Left ventricle myocardium superior (tissue), 1 donor: ENCODE data around the gene CNRIP1. TPM values are rescaled to one million over a fixed set of nuclear protein-coding genes. Genes with fewer than 3 reads are reported as not detected.

ENCODE experiments used
- ATAC-seq: fragments of 200-7000 bp; cut with Tn5 transposase; one replicate; pipeline ENCODE4 v1.9.1; 2020; ENCODE audit warnings: mild to moderate bottlenecking, moderate library complexity
- DNase-seq: peaks from one replicate; pipeline ENCODE4 v3.0.0-alpha.2; 2020
- intact Hi-C: fragments of 100-400 bp; cut with micrococcal nuclease; formaldehyde crosslinking; loops from one replicate; pipeline ENCODE4 v1.11.0; 2022
- total RNA-seq: library from RNA; stranded (reverse); fragmentation: NEBNext Ultra II Directional; extraction: Animal tissue kit (Norgen Biotek cat#: 25700); gene quantifications from one replicate; pipeline ENCODE4 v1.2.1, GENCODE V29; 2021
- donor health status: DM: no; HTN: yes; CAD: no; lungs with severe emphysema.

The CNRIP1 gene
- total RNA-seq, 1 donor from 2014 or later, result 11.1 TPM

GRCh38 chr2:68295516-68295915 is 24.2 kb downstream of the CNRIP1 start:
- intact Hi-C loops, result no loop called here
- ATAC-seq, result no peak
- DNase-seq, result no peak

DNA sequence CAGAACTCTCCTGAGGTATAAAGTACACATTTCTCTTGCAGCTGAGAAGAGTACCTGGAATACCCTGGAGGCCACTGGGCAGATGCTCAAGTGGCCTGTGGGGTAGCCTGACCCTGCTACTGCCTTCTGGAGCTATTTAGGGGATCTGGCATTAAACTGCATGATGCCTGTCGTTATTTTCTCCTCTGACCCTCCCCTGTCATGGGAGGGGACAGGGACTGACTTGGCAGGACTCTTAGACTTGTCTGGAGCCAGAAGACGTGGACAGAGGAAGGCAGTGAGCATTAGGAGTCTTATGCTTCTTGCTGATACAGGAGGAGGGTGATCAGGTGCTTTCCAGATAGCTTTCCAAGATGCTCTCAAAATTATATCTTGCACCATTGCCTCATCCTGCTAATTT is 24.8 kb downstream of the CNRIP1 start:
- DNase-seq, result no peak
- intact Hi-C loops, result no loop called here
- no peak for ATAC-seq

DNA sequence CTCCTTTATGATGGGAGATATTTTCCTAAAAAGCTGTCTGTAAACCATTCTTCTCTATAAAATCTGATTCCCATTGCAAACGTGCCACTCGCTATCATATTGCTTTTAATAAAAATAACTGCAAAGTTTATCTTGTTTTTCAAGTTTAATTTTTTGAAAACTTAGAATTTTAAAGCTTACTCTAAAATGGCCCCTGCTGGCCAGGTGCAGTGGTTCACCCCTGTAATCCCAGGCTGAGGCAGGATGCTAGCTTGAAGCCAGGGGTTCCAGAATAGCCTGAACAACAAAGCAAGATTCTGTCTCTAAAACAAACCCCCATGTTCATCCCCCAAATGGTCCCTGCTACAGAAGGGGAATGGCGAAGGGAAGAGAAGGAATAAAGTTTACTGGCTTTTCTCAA is 25.6 kb downstream of the CNRIP1 start:
- intact Hi-C loops, result no loop called here
- no peak for DNase-seq
- no peak for ATAC-seq

DNA sequence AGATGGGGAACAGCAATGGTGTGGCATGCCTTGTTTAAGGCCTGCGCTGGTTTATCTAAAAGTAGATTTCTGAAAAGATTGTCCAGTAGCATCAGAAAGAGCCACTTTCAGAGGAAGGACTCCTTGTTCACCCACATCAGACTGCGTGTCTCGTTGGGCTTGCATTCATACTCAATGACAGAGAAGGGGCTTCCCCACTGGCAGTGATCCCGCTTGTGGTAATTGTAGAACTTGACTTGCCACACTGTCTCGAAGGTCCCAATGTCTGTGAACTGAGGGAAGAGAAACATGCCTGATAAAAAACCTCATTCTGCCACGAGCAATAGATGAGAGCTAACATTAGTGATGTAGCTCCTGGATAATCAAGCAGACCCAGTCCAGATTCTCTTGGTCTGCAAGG is 26.0 kb downstream of the CNRIP1 start:
- intact Hi-C loops, result no loop called here
- no peak for DNase-seq

DNA sequence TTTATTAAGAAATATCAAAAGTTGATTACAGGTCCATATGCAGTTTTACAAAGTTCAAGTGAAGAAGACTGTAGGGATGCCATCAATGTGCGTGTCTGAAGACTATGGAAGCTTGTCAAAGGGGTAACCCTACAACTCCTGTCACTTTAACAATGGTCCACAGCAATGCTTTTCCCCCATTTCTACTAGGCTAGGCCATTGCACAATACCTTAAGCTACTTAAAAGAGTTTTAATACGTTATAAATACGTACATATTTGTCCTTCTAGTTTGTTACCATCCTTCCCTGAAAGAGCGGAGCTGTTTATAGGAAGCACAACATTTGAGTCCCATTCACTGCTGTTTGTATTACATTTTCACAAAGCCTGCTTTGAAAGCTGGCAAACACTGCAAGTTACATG is 26.7 kb downstream of the CNRIP1 start:
- ATAC-seq, result no peak

More for the DNA sequence above, 26.0 kb downstream of the CNRIP1 start:
- ATAC-seq, result no peak

GRCh38 chr2:68292108-68292710 is 27.5 kb downstream of the CNRIP1 start:
- DNase-seq (no peak), ATAC-seq (peak; percentile 21)
- intact Hi-C loops, result no loop called here

More for the DNA sequence above, 26.7 kb downstream of the CNRIP1 start:
- intact Hi-C loops, result no loop called here
- DNase-seq, result no peak

- intact Hi-C loops, result no loop called here
- ATAC-seq (peak; percentile 12), DNase-seq (no peak)
Observed at GRCh38 chr2:68291314-68291713, 28.4 kb downstream of the CNRIP1 start.

GRCh38 chr2:68290901-68291300 is 28.8 kb downstream of the CNRIP1 start:
- ATAC-seq (peak; percentile 95), DNase-seq (no peak)
- intact Hi-C loops, result no loop called here

DNA sequence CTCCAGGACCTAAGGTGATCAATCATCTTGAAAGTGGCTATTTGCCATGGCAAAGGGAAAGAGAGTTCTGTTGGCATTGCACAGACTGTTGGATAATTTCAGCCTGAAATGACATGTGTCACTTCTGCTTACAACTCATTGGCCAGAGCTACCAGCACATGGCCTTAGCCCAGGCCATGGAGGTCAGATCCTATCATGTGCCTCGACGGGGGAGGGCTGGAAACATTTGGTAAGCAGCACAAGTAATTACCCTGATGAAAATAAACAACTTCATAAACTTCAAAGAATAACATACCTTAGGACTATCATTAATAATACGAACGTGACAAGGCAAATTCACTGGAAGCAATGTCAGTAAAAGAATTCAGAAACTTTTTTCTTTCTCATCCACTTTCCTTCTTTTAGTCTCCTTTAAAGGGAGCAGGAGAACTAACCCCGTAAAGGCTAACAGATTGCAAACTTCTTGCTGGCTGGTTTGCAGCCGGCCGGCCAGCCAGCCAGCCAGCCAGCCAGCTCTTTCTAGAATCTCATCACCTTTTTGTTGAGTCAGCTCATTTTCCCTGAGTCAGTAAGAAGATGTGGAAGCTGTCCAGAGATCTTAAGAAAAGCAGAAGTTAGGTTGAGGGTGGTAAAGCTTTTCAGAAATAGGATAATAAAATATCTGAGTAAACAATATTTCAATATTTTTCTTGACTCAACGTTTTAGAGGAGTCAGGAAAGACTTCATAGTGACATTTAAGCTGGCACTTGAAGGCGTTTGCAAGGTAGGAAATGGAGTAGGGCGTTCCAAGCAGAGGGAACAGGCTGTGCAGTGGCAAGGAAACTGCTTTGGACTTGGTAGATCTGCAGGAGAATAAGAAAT is 31.9 kb downstream of the CNRIP1 start:
- intact Hi-C loops, result no loop called here
- DNase-seq, result peak; percentile 64
- peak; percentile 44 for ATAC-seq

GRCh38 chr2:68284896-68285295 is 34.9 kb downstream of the CNRIP1 start:
- DNase-seq, result peak; percentile 71
- intact Hi-C loops, result loop anchor here (5.0 kb wide), 1 partner anchor 163 kb away; no protein-coding TSS in a partner anchor

GRCh38 chr2:68283419-68283812 is 36.3 kb downstream of the CNRIP1 start:
- intact Hi-C loops, result loop anchor here (5.0 kb wide), 1 partner anchor 161 kb away; no protein-coding TSS in a partner anchor
- ATAC-seq, result no peak
- DNase-seq, result no peak

More at GRCh38 chr2:68284896-68285295, 34.9 kb downstream of the CNRIP1 start:
- ATAC-seq, result peak; percentile 89

DNA sequence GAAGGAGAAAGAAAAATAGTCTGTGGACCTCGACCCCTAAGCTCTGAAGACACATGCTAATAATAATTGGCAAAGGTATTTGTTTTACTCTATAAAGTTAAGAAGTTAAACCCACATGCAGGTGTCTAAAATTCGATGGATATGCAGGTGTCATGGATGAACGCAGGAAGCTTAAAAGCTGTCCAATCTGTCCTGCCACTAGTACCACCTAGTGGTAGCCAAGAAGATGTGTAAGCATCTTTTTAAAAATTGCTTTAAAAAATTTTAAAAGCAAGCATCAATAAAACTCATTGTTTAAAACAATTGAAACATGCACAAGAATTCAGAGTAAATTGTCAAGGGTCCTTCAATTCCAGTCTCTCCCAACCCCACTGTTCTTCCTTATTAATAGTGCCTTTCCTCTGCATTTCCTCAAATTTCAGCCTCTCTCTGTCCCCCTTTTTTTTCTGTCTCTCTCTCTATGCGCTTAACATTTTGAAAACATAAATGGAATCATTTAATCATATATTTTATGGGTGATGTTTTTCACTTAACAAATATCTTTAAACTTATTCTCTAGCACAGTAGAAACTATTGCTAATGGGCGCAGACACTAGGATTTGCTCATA is 36.8 kb downstream of the CNRIP1 start:
- no peak for ATAC-seq
- intact Hi-C loops, result loop anchor here (5.0 kb wide), 1 partner anchor 161 kb away; no protein-coding TSS in a partner anchor
- DNase-seq, result no peak

GRCh38 chr2:68280796-68281195 is 39.0 kb downstream of the CNRIP1 start:
- ATAC-seq (no peak), DNase-seq (no peak)
- intact Hi-C loops, result loop anchor here (5.0 kb wide), 1 partner anchor 158 kb away; no protein-coding TSS in a partner anchor

- intact Hi-C loops, result loop anchor here (5.0 kb wide), 1 partner anchor 158 kb away; no protein-coding TSS in a partner anchor
- DNase-seq (no peak), ATAC-seq (no peak)
Observed at GRCh38 chr2:68280348-68280747, 39.4 kb downstream of the CNRIP1 start.

GRCh38 chr2:68279691-68280090 is 40.1 kb downstream of the CNRIP1 start:
- no peak for DNase-seq
- ATAC-seq, result no peak
- intact Hi-C loops, result loop anchor here (5.0 kb wide), 1 partner anchor 157 kb away; no protein-coding TSS in a partner anchor

GRCh38 chr2:68278169-68278568 is 41.6 kb downstream of the CNRIP1 start:
- no peak for ATAC-seq
- no peak for DNase-seq
- intact Hi-C loops, result no loop called here

DNA sequence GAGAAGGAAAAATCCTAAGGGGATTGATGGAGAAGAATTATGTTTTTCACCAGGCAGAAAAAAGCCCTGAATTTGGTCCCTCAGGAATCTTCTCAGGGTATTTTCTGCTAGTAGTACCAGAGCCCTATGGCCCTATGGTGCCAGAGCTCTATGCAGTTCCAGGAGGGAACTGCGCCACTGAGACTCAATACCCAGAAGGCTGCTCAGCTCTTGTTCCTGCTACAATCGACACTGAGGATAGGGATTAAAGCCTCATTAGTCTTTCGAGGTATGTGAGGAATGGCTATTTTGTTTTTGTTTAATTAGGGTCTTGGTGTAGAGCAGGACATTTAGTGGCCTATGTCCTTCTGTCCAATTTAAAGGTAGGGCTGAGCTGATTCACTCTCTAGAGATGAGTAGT is 45.7 kb downstream of the CNRIP1 start:
- ATAC-seq (no peak), DNase-seq (no peak)
- intact Hi-C loops, result no loop called here

DNA sequence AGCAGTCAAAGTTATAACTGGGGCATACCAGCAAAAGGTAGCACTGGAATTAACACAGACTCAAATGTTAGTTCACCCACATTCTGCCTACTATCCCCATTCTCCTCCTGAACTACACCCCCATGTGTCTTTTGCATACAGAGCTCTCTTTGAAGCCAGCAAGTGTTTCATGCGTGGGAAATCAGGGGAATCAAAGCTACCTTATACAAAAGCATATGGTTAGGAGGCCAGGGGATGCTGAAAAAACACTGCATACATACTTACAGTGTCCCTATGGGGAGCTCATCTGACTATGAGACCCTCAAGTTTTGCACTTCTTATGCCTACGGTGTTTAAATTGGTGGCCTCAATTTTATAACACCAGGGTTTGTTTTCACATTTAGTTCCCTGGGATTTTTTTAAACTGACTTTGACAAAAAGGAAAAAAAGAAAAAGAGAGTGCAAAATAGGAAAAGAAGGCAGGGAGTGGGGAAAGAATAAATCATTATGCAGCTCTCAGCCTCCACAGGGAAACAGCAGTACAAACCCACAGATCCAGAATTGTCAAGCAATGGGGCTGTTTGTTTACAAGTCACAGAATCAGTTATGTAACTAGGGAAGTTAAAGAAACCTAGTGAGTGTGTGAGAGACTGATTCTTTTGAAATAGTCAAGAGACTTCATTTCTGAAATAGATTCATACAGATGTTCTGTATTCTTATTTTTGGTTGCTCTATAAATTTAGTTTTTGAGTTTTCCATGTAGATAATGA is 47.3 kb downstream of the CNRIP1 start:
- ATAC-seq (peak; percentile 65), DNase-seq (no peak)
- intact Hi-C loops, result no loop called here

GRCh38 chr2:68266655-68267054 is 53.1 kb downstream of the CNRIP1 start:
- DNase-seq (no peak), ATAC-seq (no peak)
- intact Hi-C loops, result no loop called here
